PFSK-1 (cell line): ENCODE data around the gene POLA2.

ENCODE experiments used
- FOXP2 ChIP-seq: optimal IDR thresholded peaks from 2 replicates; pipeline ENCODE3; 2011; ENCODE audit warnings: borderline replicate concordance, control low read depth, inconsistent platforms; ENCODE audit not compliant: insufficient read depth; ENCODE audit errors: extremely low read length, extremely low read depth
- POLR2AphosphoS5 ChIP-seq: IDR thresholded peaks from 2 replicates; pipeline ENCODE4 v1.6.1; 2012; ENCODE audit warnings: low read depth, mild to moderate bottlenecking, control low read depth, low read length, moderate library complexity
- SIN3A ChIP-seq: IDR thresholded peaks from 2 replicates; pipeline ENCODE4 v1.6.1; 2012; ENCODE audit warnings: mild to moderate bottlenecking, low read length, moderate library complexity, borderline replicate concordance; ENCODE audit not compliant: insufficient read depth
- TAF1 ChIP-seq: IDR thresholded peaks from 2 replicates; pipeline ENCODE4 v1.6.1; 2012; ENCODE audit warnings: low read length, control low read depth, borderline replicate concordance; ENCODE audit not compliant: insufficient read depth
- TF ChIP-seq, protein P1 (sequence below), 2 experiments: IDR thresholded peaks; 2 replicates each; pipeline versions ENCODE4 v1.6.1 to v1.8.0; 2011 to 2012; ENCODE audit warnings: low read depth in 2 of 2, low read length in 2 of 2, control low read depth in 1 of 2, inconsistent platforms in 1 of 2, mild to moderate bottlenecking in 1 of 2, moderate library complexity in 1 of 2; ENCODE audit not compliant: insufficient read depth in 1 of 2

The POLA2 gene

DNA sequence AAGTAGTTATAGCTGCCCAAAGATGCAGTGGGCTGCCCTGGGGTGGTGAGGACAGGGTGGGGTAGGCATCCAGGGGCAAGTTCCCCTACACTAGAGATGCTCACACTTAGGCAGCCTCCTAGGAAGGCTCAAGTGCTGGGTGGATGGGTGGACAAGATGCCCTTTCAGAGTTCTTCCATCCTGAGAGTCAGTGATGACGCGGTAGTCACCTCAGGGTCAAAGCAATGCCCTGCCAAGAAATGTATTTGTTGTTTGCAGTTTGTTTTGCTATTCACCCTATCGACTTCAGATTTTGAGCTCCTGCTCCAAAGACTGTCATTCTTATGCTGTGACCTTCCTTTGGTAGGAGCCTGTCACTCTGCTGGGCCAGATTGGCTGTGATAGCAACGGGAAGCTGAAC lies 18.9 kb downstream of the POLA2 start:
- TF ChIP-seq SIN3A (no peak), FOXP2 (no peak), POLR2AphosphoS5 (no peak), TAF1 (no peak; the same call in 1 of the 2 replicates)
- TF ChIP-seq, protein P1, sequence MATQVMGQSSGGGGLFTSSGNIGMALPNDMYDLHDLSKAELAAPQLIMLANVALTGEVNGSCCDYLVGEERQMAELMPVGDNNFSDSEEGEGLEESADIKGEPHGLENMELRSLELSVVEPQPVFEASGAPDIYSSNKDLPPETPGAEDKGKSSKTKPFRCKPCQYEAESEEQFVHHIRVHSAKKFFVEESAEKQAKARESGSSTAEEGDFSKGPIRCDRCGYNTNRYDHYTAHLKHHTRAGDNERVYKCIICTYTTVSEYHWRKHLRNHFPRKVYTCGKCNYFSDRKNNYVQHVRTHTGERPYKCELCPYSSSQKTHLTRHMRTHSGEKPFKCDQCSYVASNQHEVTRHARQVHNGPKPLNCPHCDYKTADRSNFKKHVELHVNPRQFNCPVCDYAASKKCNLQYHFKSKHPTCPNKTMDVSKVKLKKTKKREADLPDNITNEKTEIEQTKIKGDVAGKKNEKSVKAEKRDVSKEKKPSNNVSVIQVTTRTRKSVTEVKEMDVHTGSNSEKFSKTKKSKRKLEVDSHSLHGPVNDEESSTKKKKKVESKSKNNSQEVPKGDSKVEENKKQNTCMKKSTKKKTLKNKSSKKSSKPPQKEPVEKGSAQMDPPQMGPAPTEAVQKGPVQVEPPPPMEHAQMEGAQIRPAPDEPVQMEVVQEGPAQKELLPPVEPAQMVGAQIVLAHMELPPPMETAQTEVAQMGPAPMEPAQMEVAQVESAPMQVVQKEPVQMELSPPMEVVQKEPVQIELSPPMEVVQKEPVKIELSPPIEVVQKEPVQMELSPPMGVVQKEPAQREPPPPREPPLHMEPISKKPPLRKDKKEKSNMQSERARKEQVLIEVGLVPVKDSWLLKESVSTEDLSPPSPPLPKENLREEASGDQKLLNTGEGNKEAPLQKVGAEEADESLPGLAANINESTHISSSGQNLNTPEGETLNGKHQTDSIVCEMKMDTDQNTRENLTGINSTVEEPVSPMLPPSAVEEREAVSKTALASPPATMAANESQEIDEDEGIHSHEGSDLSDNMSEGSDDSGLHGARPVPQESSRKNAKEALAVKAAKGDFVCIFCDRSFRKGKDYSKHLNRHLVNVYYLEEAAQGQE (IDR thresholded peaks at IDR 0.05; ENCODE audit: insufficient read depth in 1 of 2, low read depth in 2 of 2, low read length in 2 of 2), result no peak

DNA sequence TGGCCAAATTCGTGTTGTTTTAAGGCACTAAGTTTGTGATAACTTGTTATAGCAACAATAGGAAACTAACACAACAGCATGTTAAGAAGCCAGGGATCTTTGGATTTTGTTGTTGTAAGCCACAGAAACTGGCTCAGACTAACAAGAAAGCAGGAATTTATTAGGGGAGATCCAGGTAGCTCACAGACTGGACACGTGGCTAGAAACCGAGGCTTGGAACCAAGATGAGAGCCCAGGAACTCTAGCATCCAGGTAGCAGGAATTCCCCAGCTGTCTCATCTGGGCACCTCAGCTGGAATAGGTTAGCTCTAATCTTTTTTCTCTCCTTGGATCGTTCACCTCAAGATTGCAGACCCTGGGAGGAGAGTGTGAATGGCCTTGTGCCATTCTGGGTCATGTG lies 24.9 kb downstream of the POLA2 start:
- TF ChIP-seq POLR2AphosphoS5 (no peak), TAF1 (no peak), SIN3A (no peak), FOXP2 (no peak)
- TF ChIP-seq, protein P1 (IDR thresholded peaks at IDR 0.05; ENCODE audit: insufficient read depth in 1 of 2, low read depth in 2 of 2, low read length in 2 of 2), result no peak

DNA sequence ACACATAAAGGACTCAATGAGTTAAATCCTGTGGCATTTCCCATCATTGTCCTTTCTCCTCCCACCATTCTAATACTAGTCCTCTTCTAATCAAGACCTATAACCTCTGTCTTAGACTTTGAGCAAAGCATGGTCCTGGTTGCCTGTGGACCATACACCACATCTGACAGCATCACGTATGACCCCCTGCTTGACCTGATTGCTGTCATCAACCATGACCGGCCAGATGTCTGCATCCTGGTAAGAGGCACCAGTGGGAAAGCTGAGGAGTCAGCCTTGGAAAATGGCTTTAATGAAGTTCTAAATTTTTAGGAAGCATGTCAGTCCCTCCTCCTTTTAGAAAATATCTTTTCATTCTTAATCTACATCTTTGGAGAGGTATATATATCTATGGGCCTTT lies 25.8 kb downstream of the POLA2 start:
- no peak for TF ChIP-seq TAF1
- no peak for TF ChIP-seq POLR2AphosphoS5
- TF ChIP-seq FOXP2, result no peak
- TF ChIP-seq, protein P1 (IDR thresholded peaks at IDR 0.05; ENCODE audit: insufficient read depth in 1 of 2, low read depth in 2 of 2, low read length in 2 of 2), result no peak
- TF ChIP-seq SIN3A, result no peak

DNA sequence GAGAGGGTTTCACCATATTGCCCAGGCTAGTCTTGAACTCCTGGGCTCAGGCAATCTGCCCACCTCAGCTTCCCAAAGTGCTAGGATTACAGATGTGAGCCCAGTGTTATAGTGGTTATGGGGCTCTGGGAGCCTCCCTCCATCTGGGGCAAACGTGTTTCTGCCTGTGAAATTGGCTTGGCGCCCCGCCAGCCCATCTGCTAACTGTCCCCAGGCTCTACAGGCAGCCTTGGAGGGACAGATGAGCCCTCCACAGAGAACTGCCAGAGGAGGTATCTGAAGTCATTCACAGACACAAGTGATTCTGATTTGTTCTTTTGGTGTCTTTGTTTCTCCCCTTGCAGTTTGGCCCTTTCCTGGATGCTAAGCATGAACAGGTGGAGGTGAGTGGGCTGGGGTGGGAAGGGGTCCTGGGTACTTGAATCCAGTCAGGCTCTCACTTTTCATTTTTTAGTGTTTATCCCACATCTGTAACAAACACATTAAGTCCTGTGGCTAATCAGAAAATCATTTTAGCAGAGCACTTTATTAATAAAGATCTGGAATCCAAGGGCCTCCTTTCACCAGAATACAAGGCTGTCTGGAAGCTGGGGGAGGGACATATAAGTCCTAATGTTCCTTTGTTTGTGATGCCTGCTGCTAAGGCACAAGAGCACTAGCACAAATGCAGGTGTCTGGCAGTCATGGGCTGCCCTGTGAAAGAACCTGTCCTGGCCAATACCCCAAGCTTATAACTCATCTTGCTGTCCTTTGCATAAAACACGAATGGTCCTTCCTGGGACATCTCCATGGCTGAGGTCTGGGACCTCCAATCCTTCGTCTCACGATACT lies 27.2 kb downstream of the POLA2 start:
- no peak for TF ChIP-seq FOXP2
- TF ChIP-seq, protein P1 (IDR thresholded peaks at IDR 0.05; ENCODE audit: insufficient read depth in 1 of 2, low read depth in 2 of 2, low read length in 2 of 2), result no peak
- no peak for TF ChIP-seq SIN3A
- no peak for TF ChIP-seq TAF1
- TF ChIP-seq POLR2AphosphoS5, result no peak
